ENCODE measurements around the gene DDB1.

The DDB1 gene

GRCh38 chr11:61293867-61294716 lies 38.8 kb downstream of the DDB1 start:
- DNase-seq = no peak

GRCh38 chr11:61292356-61292755 lies 40.5 kb downstream of the DDB1 start:
- DNase-seq = no peak

GRCh38 chr11:61290905-61291690 lies 41.8 kb downstream of the DDB1 start:
- DNase-seq = no peak

GRCh38 chr11:61287338-61287977 lies 45.4 kb downstream of the DDB1 start:
- no peak for DNase-seq

- DNase-seq = no peak
Observed at GRCh38 chr11:61283613-61284012, 49.3 kb downstream of the DDB1 start.

GRCh38 chr11:61281581-61282250 lies 51.2 kb downstream of the DDB1 start:
- DNase-seq = peak; percentile 21

GRCh38 chr11:61280883-61281580 lies 51.9 kb downstream of the DDB1 start:
- DNase-seq = no peak

GRCh38 chr11:61279934-61280659 lies 52.8 kb downstream of the DDB1 start:
- peak; percentile 87 for DNase-seq

GRCh38 chr11:61278001-61278470 lies 54.9 kb downstream of the DDB1 start:
- DNase-seq = no peak

GRCh38 chr11:61277186-61278000 lies 55.5 kb downstream of the DDB1 start:
- no peak for DNase-seq

GRCh38 chr11:61275191-61275590 lies 57.7 kb downstream of the DDB1 start:
- no peak for DNase-seq

GRCh38 chr11:61274084-61274483 lies 58.8 kb downstream of the DDB1 start:
- no peak for DNase-seq

GRCh38 chr11:61273178-61274078 lies 59.5 kb downstream of the DDB1 start:
- no peak for DNase-seq

GRCh38 chr11:61272731-61273130 lies 60.2 kb downstream of the DDB1 start:
- DNase-seq = no peak

- DNase-seq = peak; percentile 33
Observed at GRCh38 chr11:61270354-61271076, 62.4 kb downstream of the DDB1 start.

- DNase-seq = no peak
Observed at GRCh38 chr11:61268588-61269250, 64.2 kb downstream of the DDB1 start.

- DNase-seq = no peak
Observed at GRCh38 chr11:61267437-61267841, 65.5 kb downstream of the DDB1 start.

GRCh38 chr11:61266602-61267001 lies 66.3 kb downstream of the DDB1 start:
- peak; percentile 48 for DNase-seq
